Measurements from ENCODE around the gene TUBB.
A peak's percentile ranks its signal among the peaks of the same experiment; 100 is the strongest.

Gene TUBB

DNA sequence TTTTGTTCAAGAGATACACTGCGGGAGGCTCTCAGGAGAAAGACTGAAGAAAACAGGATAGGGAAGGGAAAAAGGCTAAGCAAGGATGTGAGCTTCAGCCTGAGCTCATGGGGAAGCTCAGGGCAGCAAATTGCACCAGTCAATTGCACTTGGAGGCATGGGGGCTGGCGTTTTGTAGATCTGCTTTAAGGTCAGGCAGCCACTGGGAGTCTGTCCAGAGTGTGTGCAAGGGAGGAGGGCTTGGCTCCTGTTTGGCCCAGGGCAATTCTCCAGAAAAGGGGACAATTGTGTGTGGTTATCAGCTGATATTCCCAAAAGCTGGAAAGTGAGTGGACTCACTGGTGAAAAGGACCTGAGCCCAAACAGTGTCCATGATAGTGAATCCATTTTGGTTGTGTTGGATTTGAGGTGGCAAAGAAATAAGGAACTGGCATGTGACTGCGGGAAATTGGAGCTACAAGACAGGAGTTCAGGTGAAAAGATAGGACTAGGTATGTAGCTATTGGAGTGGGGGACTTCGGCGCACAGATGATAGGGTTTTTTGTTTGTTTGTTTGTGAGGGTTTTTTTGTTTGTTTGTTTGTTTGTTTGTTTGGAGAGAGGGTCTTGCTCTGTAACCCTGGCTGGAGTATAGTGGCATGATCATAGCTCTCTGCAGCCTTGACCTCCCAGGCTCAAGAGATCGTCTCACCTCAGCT lies 46.5 kb downstream of the TUBB start:
- ChIA-PET POLR2A (interaction anchor here (0.8 to 2.2 kb wide), 4 partner anchors 10 to 22 kb away, joined by 3 to 9 read pairs (median 6); partner anchors contain the start of gene IER3), CTCF (interaction anchor here (0.6 kb wide), 2 partner anchors 11 to 16 kb away, joined by 4 to 7 read pairs; no protein-coding TSS in a partner anchor)

DNA sequence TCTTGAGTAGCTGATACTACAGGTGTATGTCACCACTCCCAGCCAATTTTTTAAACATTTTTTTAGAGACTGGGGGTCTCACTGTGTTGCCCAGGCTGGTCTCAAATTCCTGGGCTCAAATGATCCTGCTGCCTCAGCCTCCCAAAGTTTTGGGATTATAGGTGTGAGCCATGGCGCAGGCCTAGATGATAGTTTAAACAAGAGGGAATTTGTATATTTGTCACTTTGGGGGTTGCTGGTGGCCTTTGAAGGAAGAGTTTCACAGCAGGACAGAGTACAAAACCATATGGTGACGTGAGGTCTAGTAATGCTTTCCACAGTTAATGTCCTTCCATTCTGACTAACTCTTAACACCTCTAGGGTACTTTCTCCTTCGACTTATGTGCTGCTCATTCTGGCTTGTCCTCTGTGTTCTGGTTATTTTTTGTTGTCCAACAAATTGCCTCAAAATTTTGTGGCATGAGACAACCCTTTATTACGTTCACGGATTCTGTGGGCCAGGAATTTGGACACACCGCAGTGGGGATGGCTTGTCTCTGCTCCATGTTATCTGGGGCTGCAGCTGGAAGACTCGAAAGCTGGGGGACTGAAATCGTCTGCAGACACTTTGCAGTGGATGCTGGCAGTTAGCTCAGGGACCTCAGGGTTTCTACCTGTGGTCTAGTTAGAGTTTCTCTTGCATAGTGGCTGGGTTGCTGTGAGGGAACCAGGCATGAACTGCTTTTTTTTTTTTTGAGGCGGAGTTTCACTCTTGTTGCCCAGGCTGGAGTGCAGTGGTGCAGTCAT lies 47.2 kb downstream of the TUBB start:
- CTCF ChIA-PET, result interaction anchor here (0.6 kb wide), 2 partner anchors 12 to 16 kb away, joined by 4 to 7 read pairs; no protein-coding TSS in a partner anchor
- TF ChIP-seq LEF1 (IDR thresholded peaks at IDR 0.05; ENCODE audit: borderline replicate concordance) (no peak), L3MBTL2 (conservative IDR thresholded peaks at IDR 0.05) (no peak), SP1 (IDR thresholded peaks at IDR 0.05) (no peak), ARNT (IDR thresholded peaks at IDR 0.05) (no peak), BHLHE40 (IDR thresholded peaks at IDR 0.05; ENCODE audit: borderline replicate concordance) (no peak), NFRKB (IDR thresholded peaks at IDR 0.05) (no peak), ZNF384 (IDR thresholded peaks at IDR 0.05) (no peak), ELF4 (IDR thresholded peaks at IDR 0.05) (no peak), HDGF (IDR thresholded peaks at IDR 0.05; ENCODE audit: borderline replicate concordance) (no peak)

More for the DNA sequence above, 46.5 kb downstream of the TUBB start:
- DNase-seq (ENCODE audit: extremely low spot score), result no peak
- TF ChIP-seq ELF4 (IDR thresholded peaks at IDR 0.05) (no peak), FOXM1 (IDR thresholded peaks at IDR 0.05; ENCODE audit: borderline replicate concordance) (no peak), BHLHE40 (IDR thresholded peaks at IDR 0.05; ENCODE audit: borderline replicate concordance) (no peak), SUZ12 (IDR thresholded peaks at IDR 0.05) (no peak), TARDBP (IDR thresholded peaks at IDR 0.05) (no peak), L3MBTL2 (conservative IDR thresholded peaks at IDR 0.05) (no peak), FOXK2 (IDR thresholded peaks at IDR 0.05) (no peak), CTBP1 (IDR thresholded peaks at IDR 0.05; ENCODE audit: borderline replicate concordance) (no peak), HDGF (IDR thresholded peaks at IDR 0.05; ENCODE audit: borderline replicate concordance) (no peak), FOXA1 (IDR thresholded peaks at IDR 0.05) (no peak)
- TF ChIP-seq, protein P1, sequence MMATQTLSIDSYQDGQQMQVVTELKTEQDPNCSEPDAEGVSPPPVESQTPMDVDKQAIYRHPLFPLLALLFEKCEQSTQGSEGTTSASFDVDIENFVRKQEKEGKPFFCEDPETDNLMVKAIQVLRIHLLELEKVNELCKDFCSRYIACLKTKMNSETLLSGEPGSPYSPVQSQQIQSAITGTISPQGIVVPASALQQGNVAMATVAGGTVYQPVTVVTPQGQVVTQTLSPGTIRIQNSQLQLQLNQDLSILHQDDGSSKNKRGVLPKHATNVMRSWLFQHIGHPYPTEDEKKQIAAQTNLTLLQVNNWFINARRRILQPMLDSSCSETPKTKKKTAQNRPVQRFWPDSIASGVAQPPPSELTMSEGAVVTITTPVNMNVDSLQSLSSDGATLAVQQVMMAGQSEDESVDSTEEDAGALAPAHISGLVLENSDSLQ (IDR thresholded peaks at IDR 0.05), result no peak

DNA sequence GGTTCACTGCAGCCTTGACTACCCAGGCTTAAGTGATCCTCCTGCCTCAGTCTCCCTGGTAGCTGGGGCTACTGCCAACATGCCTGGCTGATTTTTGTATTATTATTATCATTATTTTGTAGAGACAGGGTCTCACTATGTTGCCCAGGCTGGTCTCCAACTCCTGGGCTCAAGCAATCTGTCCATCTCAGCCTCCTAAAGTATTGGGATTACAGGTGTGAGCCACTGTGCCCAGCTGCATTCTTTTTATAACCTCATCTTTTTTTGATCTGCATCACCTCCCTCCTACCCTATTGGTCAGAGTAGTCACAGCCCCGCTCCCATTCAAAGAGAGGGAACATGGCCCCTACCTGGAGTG lies 47.8 kb downstream of the TUBB start:
- ChIA-PET CTCF (interaction anchor here (0.8 to 1.5 kb wide), 2 partner anchors 11 to 319 kb away, joined by 3 to 4 read pairs; no protein-coding TSS in a partner anchor), POLR2A (interaction anchor here (1.7 kb wide), 1 partner anchor 12 kb away, joined by 6 read pairs; no protein-coding TSS in a partner anchor)
- TF ChIP-seq FOXA1 (IDR thresholded peaks at IDR 0.05) (no peak), LEF1 (IDR thresholded peaks at IDR 0.05; ENCODE audit: borderline replicate concordance) (no peak), BHLHE40 (IDR thresholded peaks at IDR 0.05; ENCODE audit: borderline replicate concordance) (no peak), TARDBP (IDR thresholded peaks at IDR 0.05) (no peak), CTBP1 (IDR thresholded peaks at IDR 0.05; ENCODE audit: borderline replicate concordance) (no peak), FOXK2 (IDR thresholded peaks at IDR 0.05) (no peak), ZNF384 (IDR thresholded peaks at IDR 0.05) (no peak), HDGF (IDR thresholded peaks at IDR 0.05; ENCODE audit: borderline replicate concordance) (no peak), FOXM1 (IDR thresholded peaks at IDR 0.05; ENCODE audit: borderline replicate concordance) (no peak), SP1 (IDR thresholded peaks at IDR 0.05) (no peak), L3MBTL2 (conservative IDR thresholded peaks at IDR 0.05) (no peak), SUZ12 (IDR thresholded peaks at IDR 0.05) (no peak), ARNT (IDR thresholded peaks at IDR 0.05) (no peak), ELF4 (IDR thresholded peaks at IDR 0.05) (no peak)
- TF ChIP-seq, protein P1 (IDR thresholded peaks at IDR 0.05), result no peak
- DNase-seq (ENCODE audit: extremely low spot score), result no peak

More for the DNA sequence above, 47.2 kb downstream of the TUBB start:
- no peak for DNase-seq (ENCODE audit: extremely low spot score)
- POLR2A ChIA-PET, result interaction anchor here (0.8 to 2.2 kb wide), 4 partner anchors 10 to 23 kb away, joined by 3 to 9 read pairs (median 6); partner anchors contain the start of gene IER3

DNA sequence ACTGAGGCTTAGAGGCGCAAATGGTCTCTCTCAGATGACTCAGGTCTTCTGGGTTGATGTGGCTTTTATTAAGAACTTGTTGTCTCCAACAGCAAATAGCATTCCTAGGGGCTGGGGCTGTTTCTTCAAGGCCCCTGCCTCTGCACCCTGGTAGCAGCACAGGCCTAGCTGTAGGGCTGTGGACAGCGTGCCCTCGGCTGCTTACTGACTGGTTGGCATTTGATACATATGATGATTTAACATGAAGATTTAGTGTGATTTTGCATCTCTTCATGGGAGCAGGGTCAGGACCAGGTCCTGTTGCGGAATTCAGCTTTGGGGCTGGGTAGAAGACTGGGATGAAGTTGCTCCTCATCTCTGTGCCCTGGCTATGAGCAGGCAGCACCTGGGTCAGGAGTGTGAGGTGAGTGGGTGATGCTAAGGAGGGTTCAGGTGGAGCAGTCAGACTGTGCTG lies 48.5 kb downstream of the TUBB start:
- ChIA-PET CTCF (interaction anchor here (0.8 to 1.7 kb wide), 5 partner anchors 10 to 319 kb away, joined by 3 to 7 read pairs (median 3); no protein-coding TSS in a partner anchor), POLR2A (interaction anchor here (0.8 to 2.7 kb wide), 7 partner anchors 9 to 69 kb away, joined by 3 to 12 read pairs (median 3); partner anchors contain the start of gene IER3)
- DNase-seq (ENCODE audit: extremely low spot score), result no peak
- TF ChIP-seq FOXA1 (IDR thresholded peaks at IDR 0.05) (no peak), ARNT (IDR thresholded peaks at IDR 0.05) (no peak)

DNA sequence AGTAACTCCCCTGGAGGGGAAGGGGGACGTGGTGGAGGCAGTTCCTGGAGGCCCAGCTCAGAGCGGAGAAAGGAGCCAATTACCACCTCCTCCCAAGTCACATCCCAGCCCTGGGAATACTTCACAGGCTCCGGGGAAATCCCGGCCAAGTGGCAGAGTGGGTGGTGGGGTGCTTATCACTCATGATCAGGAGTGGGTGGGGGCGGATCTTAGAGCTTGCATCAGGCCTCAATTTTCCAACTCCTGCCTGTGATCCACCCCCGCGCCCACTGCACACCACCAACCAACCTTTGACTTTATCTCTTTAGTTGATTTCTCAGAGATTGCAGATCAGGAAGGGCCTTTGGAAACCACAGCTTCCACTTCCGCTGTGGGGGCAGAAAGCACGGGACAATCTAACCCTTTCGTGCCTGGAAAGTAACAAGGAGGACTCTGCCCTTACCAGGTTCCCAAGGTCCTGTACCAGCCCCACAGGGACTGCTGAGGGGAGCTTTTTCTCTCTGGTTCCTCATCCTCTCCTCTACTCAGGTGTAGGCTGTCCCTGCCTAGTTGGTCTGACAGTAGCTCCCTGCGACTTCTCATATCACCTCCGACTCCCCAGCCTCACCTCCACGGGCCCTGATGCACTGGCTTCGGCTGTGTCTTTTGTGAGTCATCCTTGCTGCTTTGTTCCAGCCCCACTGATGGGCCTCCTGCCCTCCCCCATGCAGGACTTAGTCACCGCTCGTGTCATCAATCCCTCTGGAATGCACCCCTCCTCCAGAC lies 49.1 kb downstream of the TUBB start:
- POLR2A ChIA-PET, result interaction anchor here (0.8 to 2.7 kb wide), 9 partner anchors 8 to 68 kb away, joined by 3 to 12 read pairs (median 3); partner anchors contain the start of genes IER3 and MDC1
- TF ChIP-seq SP1 (IDR thresholded peaks at IDR 0.05) (no peak), ZNF384 (IDR thresholded peaks at IDR 0.05) (no peak), HDGF (IDR thresholded peaks at IDR 0.05; ENCODE audit: borderline replicate concordance) (no peak), ARNT (IDR thresholded peaks at IDR 0.05) (no peak), CTBP1 (IDR thresholded peaks at IDR 0.05; ENCODE audit: borderline replicate concordance) (no peak), BHLHE40 (IDR thresholded peaks at IDR 0.05; ENCODE audit: borderline replicate concordance) (no peak), NFRKB (IDR thresholded peaks at IDR 0.05) (no peak), SUZ12 (IDR thresholded peaks at IDR 0.05) (no peak), L3MBTL2 (conservative IDR thresholded peaks at IDR 0.05) (no peak), FOXA1 (IDR thresholded peaks at IDR 0.05) (no peak), FOXK2 (IDR thresholded peaks at IDR 0.05) (no peak), FOXM1 (IDR thresholded peaks at IDR 0.05; ENCODE audit: borderline replicate concordance) (no peak), TARDBP (IDR thresholded peaks at IDR 0.05) (no peak), LEF1 (IDR thresholded peaks at IDR 0.05; ENCODE audit: borderline replicate concordance) (no peak), ELF4 (IDR thresholded peaks at IDR 0.05) (no peak)
- TF ChIP-seq, protein P1 (IDR thresholded peaks at IDR 0.05), result no peak
- peak; percentile 40 for DNase-seq (ENCODE audit: extremely low spot score)
- CTCF ChIA-PET, result interaction anchor here (1.3 to 1.7 kb wide), 4 partner anchors 17 to 318 kb away, joined by 3 to 7 read pairs (median 4); no protein-coding TSS in a partner anchor

Measured in HEK293T (cell line).